IMR-90 (cell line): ENCODE measurements around the gene SLIT3. TPM values are rescaled to one million over a fixed set of nuclear protein-coding genes. Genes with fewer than 3 reads are reported as not detected.

Experiments
- ATAC-seq: fragments of 200-7000 bp; cut with Tn5 transposase; 2 replicates; pipeline ENCODE4 v1.9.1; 2020; ENCODE audit warnings: low read depth, mild to moderate bottlenecking, moderate library complexity
- BruUV-seq: library from RNA; stranded (reverse); fragments of 400-500 nt; replicated peaks from 2 replicates; lab custom pipeline; 2021; lab: Mats Ljungman, UMichigan
- CTCF ChIA-PET: fragments of 300-600 bp; formaldehyde crosslinking; extraction: SDS; loops from one replicate; lab custom pipeline; 2021; ENCODE audit warnings: antibody characterized with exemption; lab: Yijun Ruan, JAX
- POLR2A ChIA-PET: fragments of 300-600 bp; sonication (Branson Sonifier 250); formaldehyde crosslinking; loops from one replicate; lab custom pipeline; 2022; ENCODE audit warnings: antibody characterized with exemption; ENCODE audit not compliant: unreplicated experiment; lab: Charles Lee
- DNase-seq: peaks from one replicate; pipeline ENCODE4 v3.0.0; 2013
- H2AFZ ChIP-seq: replicated peaks from 2 replicates; pipeline ENCODE3; 2013; ENCODE audit warnings: low read length, mild to moderate bottlenecking; ENCODE audit not compliant: poor library complexity
- H2AK5ac ChIP-seq: 2 replicates; pipeline ENCODE4 v1.6.1; 2013; ENCODE audit warnings: low read depth, low read length, inconsistent platforms
- H2AK9ac ChIP-seq: replicated peaks from 2 replicates; pipeline ENCODE3; 2013; ENCODE audit warnings: mild to moderate bottlenecking, low read depth, low read length, moderate library complexity; ENCODE audit not compliant: poor library complexity
- H2BK120ac ChIP-seq: 2 replicates; pipeline ENCODE4 v1.6.1; 2013; ENCODE audit warnings: low read depth, low read length, inconsistent platforms
- H2BK15ac ChIP-seq: 3 replicates; pipeline ENCODE4 v1.6.1; 2013; ENCODE audit warnings: low read depth, low read length, inconsistent platforms
- H2BK20ac ChIP-seq: 2 replicates; pipeline ENCODE4 v1.6.1; 2013; ENCODE audit warnings: low read depth, mild to moderate bottlenecking, inconsistent platforms, low read length, moderate library complexity
- H2BK5ac ChIP-seq: 2 replicates; pipeline ENCODE4 v1.6.1; 2013; ENCODE audit warnings: mild to moderate bottlenecking, low read depth, low read length, inconsistent platforms; ENCODE audit not compliant: poor library complexity, severe bottlenecking
- H3K14ac ChIP-seq: replicated peaks from 2 replicates; pipeline ENCODE4 v1.6.1; 2013; ENCODE audit warnings: low read depth, low read length, inconsistent platforms
- H3K18ac ChIP-seq: 2 replicates; pipeline ENCODE4 v1.6.1; 2013; ENCODE audit warnings: low read depth, low read length, control low read depth
- H3K23ac ChIP-seq: 2 replicates; pipeline ENCODE4 v1.6.1; 2013; ENCODE audit warnings: low read depth, low read length, inconsistent platforms
- H3K27ac ChIP-seq: 2 replicates; pipeline ENCODE4 v1.5.1; 2013; ENCODE audit warnings: mild to moderate bottlenecking, control low read depth, low read length; ENCODE audit not compliant: insufficient read depth
- H3K27me3 ChIP-seq: 2 replicates; pipeline ENCODE4 v1.6.1; 2013; ENCODE audit warnings: low read length; ENCODE audit not compliant: control insufficient read depth, insufficient read depth
- H3K36me3 ChIP-seq: 2 replicates; pipeline ENCODE4 v1.6.1; 2013; ENCODE audit warnings: low read length, mixed read lengths; ENCODE audit not compliant: control insufficient read depth, insufficient read depth
- H3K4ac ChIP-seq: 2 replicates; pipeline ENCODE4 v1.6.1; 2013; ENCODE audit warnings: low read depth, low read length, inconsistent platforms
- H3K4me1 ChIP-seq: 2 replicates; pipeline ENCODE4 v1.6.1; 2013; ENCODE audit warnings: low read length, mixed read lengths; ENCODE audit not compliant: control insufficient read depth, insufficient read depth
- H3K4me2 ChIP-seq: 2 replicates; pipeline ENCODE4 v1.6.1; 2013; ENCODE audit warnings: low read depth, mild to moderate bottlenecking, control low read depth, low read length, moderate library complexity
- H3K4me3 ChIP-seq: 2 replicates; pipeline ENCODE4 v1.5.1; 2013; ENCODE audit warnings: low read depth, mild to moderate bottlenecking, control low read depth, low read length, moderate library complexity; ENCODE audit not compliant: insufficient read depth
- H3K56ac ChIP-seq: 2 replicates; pipeline ENCODE4 v1.6.1; 2013; ENCODE audit warnings: low read length, inconsistent platforms; ENCODE audit not compliant: insufficient read depth; ENCODE audit errors: extremely low read depth
- H3K79me1 ChIP-seq, 2 experiments: 2 replicates each; pipeline ENCODE4 v1.6.1; 2013; ENCODE audit warnings: low read length in 2 of 2, inconsistent platforms in 1 of 2, low read depth in 1 of 2
- H3K9ac ChIP-seq: 2 replicates; pipeline ENCODE4 v1.6.1; 2013; ENCODE audit warnings: low read depth, low read length, control low read depth
- H3K9me1 ChIP-seq: 2 replicates; pipeline ENCODE4 v1.6.1; 2013; ENCODE audit warnings: low read length, inconsistent platforms; ENCODE audit not compliant: insufficient read depth
- H3K9me3 ChIP-seq: 2 replicates; pipeline ENCODE4 v1.6.1; 2013; ENCODE audit warnings: low read length; ENCODE audit not compliant: control insufficient read depth, insufficient read depth
- H4K20me1 ChIP-seq: 2 replicates; pipeline ENCODE4 v1.6.1; 2013; ENCODE audit warnings: low read length, inconsistent platforms; ENCODE audit not compliant: insufficient read depth
- H4K5ac ChIP-seq: 2 replicates; pipeline ENCODE4 v1.6.1; 2013; ENCODE audit warnings: mild to moderate bottlenecking, low read depth, low read length, control low read depth
- H4K8ac ChIP-seq, 2 experiments: 2 replicates each; pipeline ENCODE4 v1.6.1; 2013; ENCODE audit warnings: low read depth in 2 of 2, low read length in 2 of 2, control low read depth in 1 of 2, inconsistent platforms in 1 of 2
- H4K91ac ChIP-seq: 2 replicates; pipeline ENCODE4 v1.6.1; 2013; ENCODE audit warnings: low read depth, low read length, inconsistent platforms; ENCODE audit not compliant: insufficient read depth
- BHLHE40 ChIP-seq: fragments of 150-350 bp; IDR thresholded peaks from 2 replicates; pipeline ENCODE4 v1.6.1; 2016; ENCODE audit warnings: mild to moderate bottlenecking, low read depth, low read length
- FOS ChIP-seq: fragments of 150-350 bp; IDR thresholded peaks from 2 replicates; pipeline ENCODE4 v1.6.1; 2016; ENCODE audit warnings: low read depth, low read length
- MXI1 ChIP-seq: IDR thresholded peaks from 2 replicates; pipeline ENCODE4 v1.6.1; 2012; ENCODE audit warnings: low read depth, mild to moderate bottlenecking, low read length, moderate library complexity, borderline replicate concordance
- WGBS, 2 experiments: methylation state at CpG; one replicate each; pipeline versions ENCODE4 v1.1.5 to v1.1.7; 2013; ENCODE audit warnings: missing lambda C conversion rate in 2 of 2; ENCODE audit not compliant: insufficient read length in 1 of 2; ENCODE audit errors: extremely low coverage in 2 of 2; 5-methylcytosine and 5-hydroxymethylcytosine counted together
- dilution Hi-C: fragments of 300-500 bp; cut with HindIII; formaldehyde crosslinking; loops from one replicate; pipeline ENCODE4 v1.14.3; 2018; ENCODE audit warnings: low sequenced_read_pairs; ENCODE audit not compliant: unreplicated experiment
- in situ Hi-C: fragments of 300-500 bp; cut with MboI; formaldehyde crosslinking; loops from 3 replicates; pipeline ENCODE4 v1.14.3; 2019; ENCODE audit warnings: low sequenced_read_pairs, inconsistent platforms, mixed read lengths
- intact Hi-C: fragments of 100-400 bp; cut with micrococcal nuclease; formaldehyde crosslinking; loops from 2 replicates; pipeline ENCODE4 v1.10.0; 2022
- polyA plus RNA-seq, 3 experiments: library from polyadenylated mRNA; depleted of rRNA; stranded (reverse); fragments of >200 nt; gene quantifications; 2 replicates each; pipeline ENCODE4 v1.2.3, GENCODE V29; 2012; ENCODE audit warnings: low replicate concordance in 1 of 3
- total RNA-seq: library from RNA; depleted of rRNA; stranded (reverse); fragments of >200 nt; gene quantifications from 2 replicates; pipeline ENCODE4 v1.2.3, GENCODE V29; 2012

Gene SLIT3
- total and polyA plus RNA-seq, 2 of the 4 experiments (the other 2 are of a cell fraction), result 0.18 to 0.50 TPM

DNA sequence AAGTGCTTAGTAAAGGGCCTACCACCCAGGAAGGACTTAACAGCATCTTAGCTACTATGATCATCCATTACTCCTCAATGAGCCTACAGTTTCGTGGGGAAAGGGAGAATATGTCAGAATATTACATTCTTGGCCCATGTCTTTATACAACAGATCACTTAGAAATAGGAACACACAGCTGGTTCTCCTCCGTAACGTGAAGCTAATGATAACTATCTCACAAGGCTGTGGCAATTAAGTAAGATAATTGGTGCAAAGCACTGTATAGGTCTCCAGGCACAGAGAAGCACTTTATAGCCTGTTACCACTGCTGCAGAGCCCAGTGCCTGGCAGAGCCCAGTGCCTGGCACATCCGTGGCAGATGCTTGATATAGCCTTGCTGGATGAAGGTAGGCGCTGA lies 347.6 kb downstream of the SLIT3 start:
- Histone ChIP-seq H2AFZ (no peak overlapping the region), H3K14ac (no peak overlapping the region), H2BK120ac (no peak overlapping the region), H3K18ac (no peak overlapping the region), H3K27me3 (no peaks in the 10 kb centered on the region), H3K36me3 (no peaks in the 10 kb centered on the region), H3K4me2 (no peak overlapping the region), H2AK5ac (no peak overlapping the region), H4K5ac (no peak overlapping the region), H3K4me1 (no peaks in the 10 kb centered on the region), H4K8ac (no peak overlapping the region), H4K91ac (no peak overlapping the region), H3K9me1 (no peaks in the 10 kb centered on the region), H3K79me1 (no peaks in the 10 kb centered on the region), H2BK20ac (no peak overlapping the region), H3K4ac (no peak overlapping the region), H2BK15ac (no peak overlapping the region), H3K9me3 (no peaks in the 10 kb centered on the region), H3K56ac (no peak overlapping the region), H3K23ac (no peak overlapping the region), H2AK9ac (no peak overlapping the region), H3K4me3 (no peak overlapping the region), H3K9ac (no peak overlapping the region), H4K20me1 (no peaks in the 10 kb centered on the region), H3K27ac (no peak overlapping the region), H2BK5ac (no peak overlapping the region)
- CTCF ChIA-PET, result interaction anchor here (0.7 kb wide), 1 partner anchor 247 kb away, joined by 3 read pairs; no protein-coding TSS in a partner anchor
- in situ Hi-C loops, result no loop called here
- dilution Hi-C loops, result no loop called here
- POLR2A ChIA-PET, result no interaction called here
- no TSS peak for BruUV-seq
- TF ChIP-seq MXI1 (no peak), FOS (no peak), BHLHE40 (no peak)
- ATAC-seq (no peak), DNase-seq (no peak)
- WGBS, 2 experiments, result no CpG with 5 or more reads among the region's 5 CpGs
- intact Hi-C loops, result no loop called here
